Spinal cord (tissue), 10 donors: ENCODE data around the gene ACOXL. TPM values are rescaled to one million over a fixed set of nuclear protein-coding genes. Genes with fewer than 3 reads are reported as not detected.
A peak's percentile ranks its signal among the peaks of the same experiment; 100 is the strongest.

Experiments used
- DNase-seq, 6 donors: peaks; one replicate each; pipeline versions ENCODE4 v3.0.0 to v3.0.0-alpha.2; 2013 to 2015; ENCODE audit warnings: low spot score in 6 of 6, low read depth in 4 of 6
- H3K27ac ChIP-seq: one replicate; pipeline ENCODE4 v1.5.1; 2013; ENCODE audit warnings: low read depth, low read length, control low read depth
- H3K27me3 ChIP-seq: one replicate; pipeline ENCODE4 v1.6.1; 2013; ENCODE audit warnings: low read length; ENCODE audit not compliant: control insufficient read depth, insufficient read depth
- H3K36me3 ChIP-seq: one replicate; pipeline ENCODE4 v1.6.1; 2013; ENCODE audit warnings: low read length; ENCODE audit not compliant: control insufficient read depth, insufficient read depth
- H3K4me1 ChIP-seq: one replicate; pipeline ENCODE4 v1.6.1; 2013; ENCODE audit warnings: low read length; ENCODE audit not compliant: control insufficient read depth, insufficient read depth
- H3K4me3 ChIP-seq: one replicate; pipeline ENCODE4 v1.5.1; 2013; ENCODE audit warnings: low read depth, low read length, control low read depth
- H3K9me3 ChIP-seq: one replicate; pipeline ENCODE4 v1.6.1; 2013; ENCODE audit warnings: low read length; ENCODE audit not compliant: control insufficient read depth, insufficient read depth
- WGBS: methylation state at CpG from one replicate; pipeline ENCODE4 v1.1.5; 2013; ENCODE audit warnings: missing lambda C conversion rate; ENCODE audit not compliant: insufficient coverage; 5-methylcytosine and 5-hydroxymethylcytosine counted together
- polyA plus RNA-seq, 2 donors: library from polyadenylated mRNA; unstranded; fragments of 120-200 nt; gene quantifications; one replicate each; pipeline ENCODE4 v1.2.1, GENCODE V29; 2013; ENCODE audit not compliant: insufficient read length in 2 of 2
- total RNA-seq, 2 donors: library from RNA; depleted of rRNA in 1 of 2; stranded (reverse); fragments of 120-200 nt in 1 of 2; fragments of >200 nt in 1 of 2; gene quantifications; one replicate each; pipeline versions ENCODE4 v1.2.3 to v1.2.4, GENCODE V29; 2013 to 2014
- donor health status: healthy.

ACOXL gene
- total and polyA plus RNA-seq, 4 donors = 0.06 to 0.45 (median 0.26) TPM

DNA sequence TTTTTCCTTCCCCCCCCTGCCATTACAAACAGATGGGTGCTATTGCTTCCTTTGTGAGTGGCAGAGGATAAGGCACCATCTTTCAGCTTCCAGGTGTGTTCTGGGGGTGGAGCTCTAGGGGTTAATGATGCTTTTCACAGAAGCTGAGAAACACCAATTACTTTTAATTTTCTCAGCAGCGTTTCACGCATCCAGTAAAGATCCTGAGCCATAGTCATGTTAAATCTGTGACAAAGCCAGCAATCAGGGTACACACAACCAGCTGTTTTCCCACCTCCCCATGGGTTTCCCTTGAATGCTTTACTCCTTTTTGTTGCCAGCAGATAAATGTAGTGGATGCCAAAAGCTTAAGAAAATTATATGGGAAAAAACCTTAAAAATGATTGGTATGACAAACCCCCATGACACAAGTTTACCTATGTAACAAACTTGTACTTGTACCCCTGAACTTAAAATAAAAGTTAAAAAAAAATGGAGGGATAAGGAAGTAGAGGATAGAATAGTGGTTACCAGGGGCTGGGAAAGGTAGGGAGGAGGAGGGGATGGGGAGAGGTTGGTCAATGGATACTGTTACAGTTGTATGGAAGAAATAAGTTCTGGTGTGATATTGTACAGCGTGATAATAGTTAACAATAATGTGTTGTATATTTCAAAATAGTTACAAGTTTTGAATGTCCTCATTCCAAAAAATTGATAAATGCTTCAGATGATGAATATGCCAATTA, 70.0 kb downstream of the ACOXL start:
- no peaks in the 10 kb centered on the region for H3K27me3 ChIP-seq
- H3K9me3 ChIP-seq = no peaks in the 10 kb centered on the region
- WGBS = 38% methylated on average over 2 of the region's 3 CpGs
- H3K4me1 ChIP-seq = no peaks in the 10 kb centered on the region
- H3K36me3 ChIP-seq = no peaks in the 10 kb centered on the region
- H3K27ac ChIP-seq = no peak overlapping the region
- peak in 1 of 6 donors; percentile 69 for DNase-seq
- no peak overlapping the region for H3K4me3 ChIP-seq

DNA sequence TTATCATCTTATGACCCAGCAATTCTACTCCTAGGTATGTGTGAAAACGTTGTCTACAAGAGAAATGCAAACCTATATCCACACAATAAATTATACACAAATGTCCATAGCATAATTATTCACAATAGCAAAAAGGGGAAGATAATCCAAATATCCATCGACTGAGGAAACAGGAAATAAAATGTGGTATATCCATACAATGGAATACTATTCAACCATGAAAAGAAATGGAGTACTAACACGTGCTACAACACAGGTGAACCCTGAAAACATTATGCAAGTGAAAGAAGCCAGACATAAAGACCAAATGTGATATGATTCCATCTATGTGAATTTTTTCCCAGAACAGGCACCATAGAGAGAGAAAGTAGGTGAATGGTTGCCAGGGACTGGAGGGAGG, 72.1 kb downstream of the ACOXL start:
- no CpG with 5 or more reads among the region's 3 CpGs for WGBS
- no peaks in the 10 kb centered on the region for H3K4me1 ChIP-seq
- H3K27ac ChIP-seq = no peak overlapping the region
- no peaks in the 10 kb centered on the region for H3K36me3 ChIP-seq
- no peaks in the 10 kb centered on the region for H3K27me3 ChIP-seq
- no peaks in the 10 kb centered on the region for H3K9me3 ChIP-seq
- no peak for DNase-seq
- no peak overlapping the region for H3K4me3 ChIP-seq

- Histone ChIP-seq H3K4me3 (no peak overlapping the region), H3K9me3 (no peaks in the 10 kb centered on the region), H3K4me1 (peaks cover 2% of the 10 kb centered on the region), H3K27ac (no peak overlapping the region), H3K27me3 (no peaks in the 10 kb centered on the region), H3K36me3 (no peaks in the 10 kb centered on the region)
- 94% methylated on average over 6 of the region's 10 CpGs for WGBS
- no peak for DNase-seq
Observed at GRCh38 chr2:110804915-110805314, 72.5 kb downstream of the ACOXL start.

GRCh38 chr2:110805894-110806452, 73.6 kb downstream of the ACOXL start:
- H3K27ac ChIP-seq = peak overlapping the region; percentile 8
- no peak for DNase-seq
- no peaks in the 10 kb centered on the region for H3K27me3 ChIP-seq
- H3K36me3 ChIP-seq = no peaks in the 10 kb centered on the region
- WGBS = 82% methylated on average over 14 of the region's 14 CpGs
- H3K4me3 ChIP-seq = no peak overlapping the region
- peaks cover 2% of the 10 kb centered on the region for H3K4me1 ChIP-seq
- H3K9me3 ChIP-seq = no peaks in the 10 kb centered on the region

DNA sequence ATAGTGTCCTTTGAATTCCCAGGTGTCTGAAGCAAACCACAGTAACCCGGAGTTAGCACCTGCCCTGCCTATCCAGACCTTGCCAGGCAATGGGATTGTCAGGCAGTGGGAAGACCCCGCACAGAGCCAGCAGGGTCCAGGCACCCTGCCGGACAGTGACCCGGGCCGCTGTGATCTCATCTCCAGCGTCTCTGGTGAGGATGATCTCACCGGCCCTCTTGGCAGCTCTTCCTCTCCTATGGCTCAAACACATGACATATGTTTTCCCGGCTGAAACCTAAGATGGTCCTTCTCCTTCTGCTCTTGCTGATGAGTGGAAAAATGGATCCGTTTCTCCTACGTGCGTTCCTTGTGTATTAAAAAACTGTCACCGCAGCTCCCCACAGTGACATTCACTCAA, 75.1 kb downstream of the ACOXL start:
- no peaks in the 10 kb centered on the region for H3K27me3 ChIP-seq
- H3K27ac ChIP-seq = no peak overlapping the region
- peaks cover 2% of the 10 kb centered on the region for H3K4me1 ChIP-seq
- H3K36me3 ChIP-seq = no peaks in the 10 kb centered on the region
- WGBS = 76% methylated on average over 12 of the region's 12 CpGs
- H3K9me3 ChIP-seq = no peaks in the 10 kb centered on the region
- no peak overlapping the region for H3K4me3 ChIP-seq
- peak in 1 of 6 donors; percentile 65 for DNase-seq

DNA sequence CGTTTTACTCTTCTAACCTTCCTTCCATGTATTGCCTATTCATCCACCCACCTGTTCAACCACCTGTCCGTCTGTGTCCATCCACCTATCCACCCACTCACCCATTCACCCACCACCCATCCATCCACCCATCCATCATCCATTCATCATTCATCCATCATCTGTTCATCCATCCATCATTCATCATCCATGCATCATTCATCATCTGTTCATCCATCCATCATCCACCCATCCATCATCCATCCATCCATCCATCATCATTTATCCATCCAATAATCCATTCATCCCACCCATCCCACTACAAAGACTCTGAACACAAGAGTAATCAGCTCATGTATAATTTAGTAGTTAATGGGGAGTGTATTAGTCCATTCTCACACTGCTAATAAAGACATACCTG, 78.0 kb downstream of the ACOXL start:
- 92% methylated on average over 2 of the region's 2 CpGs for WGBS
- DNase-seq = no peak
- H3K36me3 ChIP-seq = no peaks in the 10 kb centered on the region
- peaks cover 2% of the 10 kb centered on the region for H3K4me1 ChIP-seq
- H3K4me3 ChIP-seq = no peak overlapping the region
- H3K27me3 ChIP-seq = no peaks in the 10 kb centered on the region
- H3K27ac ChIP-seq = no peak overlapping the region
- H3K9me3 ChIP-seq = no peaks in the 10 kb centered on the region

- H3K4me1 ChIP-seq = peaks cover 2% of the 10 kb centered on the region
- no peak overlapping the region for H3K27ac ChIP-seq
- no peak for DNase-seq
- no peaks in the 10 kb centered on the region for H3K36me3 ChIP-seq
- no peaks in the 10 kb centered on the region for H3K27me3 ChIP-seq
- H3K4me3 ChIP-seq = no peak overlapping the region
- H3K9me3 ChIP-seq = no peaks in the 10 kb centered on the region
- 97% methylated on average over 9 of the region's 12 CpGs for WGBS
Observed at GRCh38 chr2:110812726-110813645, 80.6 kb downstream of the ACOXL start.

- Histone ChIP-seq H3K36me3 (no peaks in the 10 kb centered on the region), H3K27ac (no peak overlapping the region), H3K9me3 (no peaks in the 10 kb centered on the region), H3K4me1 (peaks cover 2% of the 10 kb centered on the region), H3K4me3 (no peak overlapping the region), H3K27me3 (no peaks in the 10 kb centered on the region)
- DNase-seq = no peak
- WGBS = 100% methylated on average over 4 of the region's 5 CpGs
Observed at GRCh38 chr2:110813896-110814295, 81.5 kb downstream of the ACOXL start.

GRCh38 chr2:110815938-110816337, 83.6 kb downstream of the ACOXL start:
- no peaks in the 10 kb centered on the region for H3K4me1 ChIP-seq
- no peak overlapping the region for H3K4me3 ChIP-seq
- 100% methylated on average over 1 of the region's 1 CpG for WGBS
- H3K36me3 ChIP-seq = no peaks in the 10 kb centered on the region
- H3K27me3 ChIP-seq = no peaks in the 10 kb centered on the region
- no peak overlapping the region for H3K27ac ChIP-seq
- DNase-seq = no peak
- H3K9me3 ChIP-seq = no peaks in the 10 kb centered on the region
